Keratinocyte (primary cell): ENCODE results near the gene TRIM63. TPM values are rescaled to one million over a fixed set of nuclear protein-coding genes. Genes with fewer than 3 reads are reported as not detected.

Experiments used
- DNase-seq: peaks from one replicate; pipeline ENCODE4 v3.0.0-alpha.2; 2011; ENCODE audit warnings: low read depth, missing footprints, low spot score
- FAIRE-seq: peaks from 2 replicates; lab custom pipeline; 2011; peaks lifted over from hg19 to GRCh38; lab: Jason Lieb, UNC
- H2AFZ ChIP-seq: 2 replicates; pipeline ENCODE4 v1.6.0; 2012; ENCODE audit warnings: low read length, control low read depth, inconsistent platforms; ENCODE audit not compliant: control insufficient read depth
- H3K27ac ChIP-seq: 2 replicates; pipeline ENCODE4 v1.5.1; 2011; ENCODE audit warnings: low read length; ENCODE audit not compliant: control insufficient read depth, insufficient read depth
- H3K27me3 ChIP-seq: 3 replicates; pipeline ENCODE4 v1.6.0; 2011; ENCODE audit warnings: low read length; ENCODE audit not compliant: control insufficient read depth, insufficient read depth; ENCODE audit errors: extremely low read depth
- H3K36me3 ChIP-seq, 2 experiments: 2 replicates in 1 of 2; 3 replicates in 1 of 2; pipeline ENCODE4 v1.5.1; 2011; ENCODE audit warnings: low read length in 2 of 2, mild to moderate bottlenecking in 1 of 2; ENCODE audit not compliant: control insufficient read depth in 2 of 2, insufficient read depth in 2 of 2; ENCODE audit errors: extremely low read depth in 1 of 2
- H3K4me1 ChIP-seq: 3 replicates; pipeline ENCODE4 v1.5.1; 2011; ENCODE audit warnings: low read length; ENCODE audit not compliant: control insufficient read depth, insufficient read depth; ENCODE audit errors: extremely low read depth
- H3K4me2 ChIP-seq: 3 replicates; pipeline ENCODE4 v1.6.0; 2011; ENCODE audit warnings: low read depth, low read length; ENCODE audit not compliant: control insufficient read depth, insufficient read depth; ENCODE audit errors: extremely low read depth
- H3K4me3 ChIP-seq, 3 experiments: fragments of 200-600 bp in 1 of 3; sonication (generic) in 1 of 3; 2 replicates in 2 of 3; 3 replicates in 1 of 3; pipeline ENCODE4 v1.5.1; 2011 to 2016; ENCODE audit warnings: low read length in 3 of 3, mild to moderate bottlenecking in 3 of 3, control low read depth in 2 of 3, inconsistent platforms in 1 of 3, low read depth in 1 of 3, mixed read lengths in 1 of 3, mixed run types in 1 of 3, moderate library complexity in 1 of 3; ENCODE audit not compliant: control insufficient read depth in 2 of 3, insufficient read depth in 2 of 3; ENCODE audit errors: extremely low read depth in 1 of 3
- H3K79me2 ChIP-seq: 2 replicates; pipeline ENCODE4 v1.6.0; 2012; ENCODE audit warnings: low read length; ENCODE audit not compliant: control insufficient read depth, insufficient read depth
- H3K9ac ChIP-seq: 3 replicates; pipeline ENCODE4 v1.6.0; 2011; ENCODE audit warnings: low read length; ENCODE audit not compliant: control insufficient read depth, insufficient read depth; ENCODE audit errors: extremely low read depth
- H3K9me1 ChIP-seq: 3 replicates; pipeline ENCODE4 v1.6.0; 2011; ENCODE audit warnings: low read length; ENCODE audit not compliant: control insufficient read depth, insufficient read depth; ENCODE audit errors: extremely low read depth
- H3K9me3 ChIP-seq: 2 replicates; pipeline ENCODE4 v1.5.1; 2012; ENCODE audit warnings: low read depth, low read length; ENCODE audit not compliant: control insufficient read depth
- H4K20me1 ChIP-seq: 3 replicates; pipeline ENCODE4 v1.6.0; 2011; ENCODE audit warnings: low read length; ENCODE audit not compliant: control insufficient read depth, insufficient read depth; ENCODE audit errors: extremely low read depth
- CTCF ChIP-seq, 3 experiments: IDR thresholded peaks in 1 of 3; conservative IDR thresholded peaks in 1 of 3; optimal IDR thresholded peaks in 1 of 3; 2 replicates in 2 of 3; 3 replicates in 1 of 3; pipeline versions ENCODE3 to v1.5.1; 2011; ENCODE audit warnings: low read length in 3 of 3, mild to moderate bottlenecking in 3 of 3, moderate library complexity in 2 of 3, control low read depth in 1 of 3, inconsistent platforms in 1 of 3; ENCODE audit not compliant: insufficient read depth in 2 of 3; ENCODE audit errors: extremely low read depth in 1 of 3
- EZH2 ChIP-seq: IDR thresholded peaks from one replicate; pipeline ENCODE4 v1.6.1; 2012; ENCODE audit warnings: inconsistent platforms, mild to moderate bottlenecking, low read length, moderate library complexity
- dilution Hi-C: fragments of 300-500 bp; cut with MboI; formaldehyde crosslinking; loops from one replicate; pipeline ENCODE4 v1.7.0; 2020; ENCODE audit warnings: low sequenced_read_pairs; ENCODE audit not compliant: extremely low pct_ligation_motif_present
- polyA plus RNA-seq, 5 experiments: library from polyadenylated mRNA; depleted of rRNA in 3 of 5; stranded (reverse) in 3 of 5; stranded (forward) in 1 of 5; unstranded in 1 of 5; fragments of >200 nt; gene quantifications; 1 replicate in 1 of 5; 2 replicates in 3 of 5; 3 replicates in 1 of 5; pipeline versions ENCODE4 v1.2.1 to v1.2.3, GENCODE V29; 2011 to 2012; ENCODE audit warnings: missing spikeins in 2 of 5, low read depth in 1 of 5, low replicate concordance in 1 of 5

The TRIM63 gene
- polyA plus RNA-seq, 1 donor (not counting 4 experiments of a cell fraction or from before 2014, with no cell fraction given), result not detected

GRCh38 chr1:26023826-26024225, 43.6 kb downstream of the TRIM63 start:
- Histone ChIP-seq H3K4me1 (peaks cover 12% of the 10 kb centered on the region), H3K36me3 (no peaks in the 10 kb centered on the region), H3K79me2 (no peaks in the 10 kb centered on the region), H3K9me3 (no peaks in the 10 kb centered on the region), H3K27ac (no peak overlapping the region), H2AFZ (no peak overlapping the region), H3K9me1 (no peaks in the 10 kb centered on the region), H4K20me1 (no peaks in the 10 kb centered on the region), H3K9ac (no peak overlapping the region), H3K27me3 (no peaks in the 10 kb centered on the region), H3K4me3 (no peak overlapping the region), H3K4me2 (no peak overlapping the region)
- TF ChIP-seq EZH2, result no peak
- no peak for TF ChIP-seq CTCF (optimal IDR thresholded peaks at IDR 0.05 in 1 of 3, IDR thresholded peaks at IDR 0.05 in 1 of 3, conservative IDR thresholded peaks at IDR 0.05 in 1 of 3; ENCODE audit: extremely low read depth in 1 of 3, insufficient read depth in 2 of 3, low read length in 3 of 3)
- FAIRE-seq (no peak), DNase-seq (no peak)
- dilution Hi-C loops, result no loop called here

- dilution Hi-C loops, result no loop called here
- no peak overlapping the region for H3K9ac ChIP-seq
- TF ChIP-seq EZH2 (no peak), CTCF (optimal IDR thresholded peaks at IDR 0.05 in 1 of 3, IDR thresholded peaks at IDR 0.05 in 1 of 3, conservative IDR thresholded peaks at IDR 0.05 in 1 of 3; ENCODE audit: extremely low read depth in 1 of 3, insufficient read depth in 2 of 3, low read length in 3 of 3) (no peak)
- peaks cover 13% of the 10 kb centered on the region for H3K4me1 ChIP-seq
- H3K79me2 ChIP-seq, result no peaks in the 10 kb centered on the region
- no peak for DNase-seq
- no peak overlapping the region for H3K4me3 ChIP-seq
- no peaks in the 10 kb centered on the region for H3K36me3 ChIP-seq
- no peak overlapping the region for H2AFZ ChIP-seq
- H3K27ac ChIP-seq, result no peak overlapping the region
- H3K9me3 ChIP-seq, result no peaks in the 10 kb centered on the region
- no peaks in the 10 kb centered on the region for H3K9me1 ChIP-seq
- no peak overlapping the region for H3K4me2 ChIP-seq
- FAIRE-seq, result no peak
- H3K27me3 ChIP-seq, result no peaks in the 10 kb centered on the region
- H4K20me1 ChIP-seq, result no peaks in the 10 kb centered on the region
Measured at GRCh38 chr1:26023009-26023408, 44.4 kb downstream of the TRIM63 start.
